GM19328 (cell line): Measurements from ENCODE around the gene CPLX3.

ENCODE experiments used
- ATAC-seq: cut with Tn5 transposase; IDR thresholded peaks from one replicate; pipeline ENCODE4 v1.9.1; 2021; ENCODE audit warnings: mild to moderate bottlenecking, moderate library complexity; ENCODE audit not compliant: unreplicated experiment

Gene CPLX3

GRCh38 chr15:74842581-74843444 is 16.4 kb downstream of the CPLX3 start, which contains the start of gene ULK3:
Gene ULK3 (minus strand): TSS chr15:74843156. CDS start chr15:74843105, 51 bp downstream.
- peak; percentile 82 for ATAC-seq

GRCh38 chr15:74843445-74843828 is 17.0 kb downstream of the CPLX3 start:
- no peak for ATAC-seq

- ATAC-seq, result no peak
These were observed 17.5 kb downstream of the CPLX3 start for GRCh38 chr15:74843891-74844299.

- ATAC-seq, result no peak
These were observed 18.1 kb downstream of the CPLX3 start for GRCh38 chr15:74844319-74845207.

GRCh38 chr15:74845208-74845568 is 18.8 kb downstream of the CPLX3 start:
- no peak for ATAC-seq

- no peak for ATAC-seq
These were observed 19.2 kb downstream of the CPLX3 start for GRCh38 chr15:74845581-74845980.

GRCh38 chr15:74847432-74847831 is 21.0 kb downstream of the CPLX3 start:
- no peak for ATAC-seq

GRCh38 chr15:74850393-74850792 is 24.0 kb downstream of the CPLX3 start:
- no peak for ATAC-seq

GRCh38 chr15:74851960-74852359 is 25.5 kb downstream of the CPLX3 start:
- ATAC-seq, result no peak

- ATAC-seq, result no peak
These were observed 28.1 kb downstream of the CPLX3 start for GRCh38 chr15:74854453-74855022.

- no peak for ATAC-seq
These were observed 29.4 kb downstream of the CPLX3 start for GRCh38 chr15:74855857-74856256.

- ATAC-seq, result no peak
These were observed 30.1 kb downstream of the CPLX3 start for GRCh38 chr15:74856537-74856936.

GRCh38 chr15:74857082-74857655 is 30.7 kb downstream of the CPLX3 start:
- ATAC-seq, result no peak

- ATAC-seq, result no peak
These were observed 31.4 kb downstream of the CPLX3 start for GRCh38 chr15:74857671-74858368.

- no peak for ATAC-seq
These were observed 31.9 kb downstream of the CPLX3 start for GRCh38 chr15:74858369-74858740.

GRCh38 chr15:74863239-74864056 is 37.0 kb downstream of the CPLX3 start:
- no peak for ATAC-seq

GRCh38 chr15:74864296-74864695 is 37.9 kb downstream of the CPLX3 start:
- ATAC-seq, result no peak

- no peak for ATAC-seq
These were observed 38.9 kb downstream of the CPLX3 start for GRCh38 chr15:74865316-74865715.

- ATAC-seq, result no peak
These were observed 39.7 kb downstream of the CPLX3 start for GRCh38 chr15:74866090-74866489.
